Thoracic aorta (tissue), 2 donors: Measurements from ENCODE around the gene H6PD. TPM values are rescaled to one million over a fixed set of nuclear protein-coding genes. Genes with fewer than 3 reads are reported as not detected.

ENCODE experiments used
- ATAC-seq: fragments of 150-250 bp; one replicate; pipeline ENCODE4 v1.8.0; 2017; ENCODE audit warnings: low read depth; ENCODE audit not compliant: insufficient number of reproducible peaks, low FRiP score
- DNase-seq: peaks from one replicate; pipeline ENCODE4 v3.0.0-alpha.2; 2020; ENCODE audit warnings: low spot score
- H3K27ac ChIP-seq, 2 donors: fragments of 200-600 bp; sonication (generic); 1 replicate in 1 of 2; 2 replicates in 1 of 2; pipeline ENCODE4 v1.5.1; 2016; ENCODE audit warnings: mild to moderate bottlenecking in 2 of 2, moderate library complexity in 2 of 2
- H3K27me3 ChIP-seq: fragments of 200-600 bp; sonication (generic); replicated peaks from 2 replicates; pipeline ENCODE4 v1.6.0; 2016; ENCODE audit warnings: mild to moderate bottlenecking; ENCODE audit not compliant: insufficient read depth
- H3K36me3 ChIP-seq: fragments of 200-600 bp; sonication (generic); one replicate; pipeline ENCODE4 v1.5.1; 2016
- H3K4me1 ChIP-seq, 2 donors: fragments of 200-600 bp; sonication (generic); 1 replicate in 1 of 2; 2 replicates in 1 of 2; pipeline versions ENCODE4 v1.5.1 to v1.6.0; 2016; ENCODE audit warnings: low read depth in 2 of 2, mild to moderate bottlenecking in 1 of 2; ENCODE audit not compliant: control insufficient read depth in 1 of 2
- H3K4me3 ChIP-seq: fragments of 200-600 bp; sonication (generic); 2 replicates; pipeline ENCODE4 v1.5.1; 2016; ENCODE audit warnings: mild to moderate bottlenecking
- H3K9me3 ChIP-seq: fragments of 200-600 bp; sonication (generic); 2 replicates; pipeline ENCODE4 v1.5.1; 2016
- CTCF ChIP-seq: fragments of 200-600 bp; sonication (generic); IDR thresholded peaks from one replicate; pipeline ENCODE4 v1.5.1; 2019; ENCODE audit warnings: antibody characterized with exemption
- total RNA-seq, 2 donors: library from RNA; depleted of rRNA; stranded (reverse); fragments of >200 nt; gene quantifications; one replicate each; pipeline versions ENCODE4 v1.1.0 to v1.2.3, GENCODE V29; 2016

H6PD gene
- total RNA-seq, 2 donors from 2014 or later, result 57.8 to 80.6 TPM

GRCh38 chr1:9309080-9309479 is 74.5 kb downstream of the H6PD start:
- H3K27me3 ChIP-seq, result no peaks in the 10 kb centered on the region
- no peaks in the 10 kb centered on the region for H3K9me3 ChIP-seq
- no peaks in the 10 kb centered on the region for H3K36me3 ChIP-seq
- H3K4me1 ChIP-seq, result peaks cover 32 to 95% of the 10 kb centered on the region in 2 donors
- H3K27ac ChIP-seq, result no peak overlapping the region
- TF ChIP-seq CTCF, result no peak
- no peak overlapping the region for H3K4me3 ChIP-seq
- DNase-seq (no peak), ATAC-seq (no peak)

GRCh38 chr1:9309991-9310390 is 75.4 kb downstream of the H6PD start:
- H3K27me3 ChIP-seq, result no peaks in the 10 kb centered on the region
- no peak for ATAC-seq
- H3K27ac ChIP-seq, result no peak overlapping the region
- peaks cover 30 to 95% of the 10 kb centered on the region in 2 donors for H3K4me1 ChIP-seq
- no peak overlapping the region for H3K4me3 ChIP-seq
- TF ChIP-seq CTCF, result no peak
- no peaks in the 10 kb centered on the region for H3K36me3 ChIP-seq
- no peak for DNase-seq
- H3K9me3 ChIP-seq, result no peaks in the 10 kb centered on the region

GRCh38 chr1:9311029-9311428 is 76.5 kb downstream of the H6PD start:
- ATAC-seq, result no peak
- DNase-seq, result no peak
- H3K27ac ChIP-seq, result peak overlapping the region; percentile 11 to 57
- no peaks in the 10 kb centered on the region for H3K36me3 ChIP-seq
- H3K27me3 ChIP-seq, result no peaks in the 10 kb centered on the region
- H3K4me3 ChIP-seq, result peak overlapping the region; percentile 20
- H3K9me3 ChIP-seq, result no peaks in the 10 kb centered on the region
- no peak for TF ChIP-seq CTCF
- H3K4me1 ChIP-seq, result peaks cover 33 to 95% of the 10 kb centered on the region in 2 donors

- Histone ChIP-seq H3K9me3 (no peaks in the 10 kb centered on the region), H3K27me3 (no peaks in the 10 kb centered on the region), H3K4me1 (peaks cover 36 to 95% of the 10 kb centered on the region in 2 donors), H3K4me3 (peak overlapping the region; percentile 20), H3K36me3 (no peaks in the 10 kb centered on the region), H3K27ac (peak overlapping the region; percentile 11 to 57)
- DNase-seq, result no peak
- no peak for TF ChIP-seq CTCF
- ATAC-seq, result no peak
Observed at GRCh38 chr1:9311479-9311878, 76.9 kb downstream of the H6PD start.

GRCh38 chr1:9312168-9312720 is 77.7 kb downstream of the H6PD start:
- no peak for TF ChIP-seq CTCF
- Histone ChIP-seq H3K27me3 (no peaks in the 10 kb centered on the region), H3K4me1 (peaks cover 36 to 99% of the 10 kb centered on the region in 2 donors), H3K9me3 (no peaks in the 10 kb centered on the region), H3K36me3 (no peaks in the 10 kb centered on the region), H3K27ac (no peak overlapping the region), H3K4me3 (no peak overlapping the region)
- DNase-seq (no peak), ATAC-seq (no peak)
